GM12801 (cell line): ENCODE data around the gene KRT2.

Experiments used
- TF ChIP-seq, protein P1 (sequence below): IDR thresholded peaks from one replicate; pipeline ENCODE4 v1.5.1; 2011; ENCODE audit warnings: control low read depth; ENCODE audit not compliant: insufficient read length; ENCODE audit errors: extremely low read depth

The KRT2 gene

DNA sequence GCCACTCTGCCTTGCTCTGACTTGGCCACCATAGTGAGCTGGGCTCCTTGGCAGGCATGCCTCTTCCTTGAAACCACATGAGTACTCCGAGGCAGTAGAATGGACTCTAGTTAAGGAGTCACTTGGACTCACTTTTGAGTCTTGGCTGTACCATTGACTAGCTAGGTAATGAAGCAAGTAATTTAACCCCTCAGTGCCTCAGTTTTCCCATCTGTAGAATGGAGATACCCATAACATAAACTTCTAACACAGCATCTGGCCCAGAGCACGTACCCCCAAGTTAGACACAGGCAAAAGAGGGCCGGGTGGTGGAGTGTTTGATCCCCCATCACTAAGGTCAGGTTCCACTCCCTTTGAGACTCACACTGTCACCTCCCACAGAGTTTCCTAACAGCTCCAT, 43.0 kb upstream of the KRT2 start:
- TF ChIP-seq, protein P1, sequence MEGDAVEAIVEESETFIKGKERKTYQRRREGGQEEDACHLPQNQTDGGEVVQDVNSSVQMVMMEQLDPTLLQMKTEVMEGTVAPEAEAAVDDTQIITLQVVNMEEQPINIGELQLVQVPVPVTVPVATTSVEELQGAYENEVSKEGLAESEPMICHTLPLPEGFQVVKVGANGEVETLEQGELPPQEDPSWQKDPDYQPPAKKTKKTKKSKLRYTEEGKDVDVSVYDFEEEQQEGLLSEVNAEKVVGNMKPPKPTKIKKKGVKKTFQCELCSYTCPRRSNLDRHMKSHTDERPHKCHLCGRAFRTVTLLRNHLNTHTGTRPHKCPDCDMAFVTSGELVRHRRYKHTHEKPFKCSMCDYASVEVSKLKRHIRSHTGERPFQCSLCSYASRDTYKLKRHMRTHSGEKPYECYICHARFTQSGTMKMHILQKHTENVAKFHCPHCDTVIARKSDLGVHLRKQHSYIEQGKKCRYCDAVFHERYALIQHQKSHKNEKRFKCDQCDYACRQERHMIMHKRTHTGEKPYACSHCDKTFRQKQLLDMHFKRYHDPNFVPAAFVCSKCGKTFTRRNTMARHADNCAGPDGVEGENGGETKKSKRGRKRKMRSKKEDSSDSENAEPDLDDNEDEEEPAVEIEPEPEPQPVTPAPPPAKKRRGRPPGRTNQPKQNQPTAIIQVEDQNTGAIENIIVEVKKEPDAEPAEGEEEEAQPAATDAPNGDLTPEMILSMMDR, result no peak

DNA sequence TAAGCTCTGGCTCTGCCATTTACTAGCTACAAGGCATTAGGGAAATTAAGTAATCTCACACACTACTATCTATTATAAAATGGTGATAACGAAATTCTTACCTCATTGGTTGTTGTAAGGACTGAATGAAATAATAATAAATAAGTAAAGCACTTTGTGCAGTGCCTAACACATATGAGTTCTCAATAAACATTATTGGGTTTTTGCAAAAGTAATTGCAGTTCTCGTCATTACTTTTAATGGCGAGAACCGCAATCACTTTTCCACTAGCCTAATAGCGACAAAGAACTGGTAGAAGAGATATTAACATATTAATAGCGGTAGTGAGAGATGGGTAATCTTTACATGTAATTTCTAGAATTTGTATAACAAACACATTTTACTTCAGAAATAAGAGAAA, 42.1 kb upstream of the KRT2 start:
- TF ChIP-seq, protein P1, result no peak

DNA sequence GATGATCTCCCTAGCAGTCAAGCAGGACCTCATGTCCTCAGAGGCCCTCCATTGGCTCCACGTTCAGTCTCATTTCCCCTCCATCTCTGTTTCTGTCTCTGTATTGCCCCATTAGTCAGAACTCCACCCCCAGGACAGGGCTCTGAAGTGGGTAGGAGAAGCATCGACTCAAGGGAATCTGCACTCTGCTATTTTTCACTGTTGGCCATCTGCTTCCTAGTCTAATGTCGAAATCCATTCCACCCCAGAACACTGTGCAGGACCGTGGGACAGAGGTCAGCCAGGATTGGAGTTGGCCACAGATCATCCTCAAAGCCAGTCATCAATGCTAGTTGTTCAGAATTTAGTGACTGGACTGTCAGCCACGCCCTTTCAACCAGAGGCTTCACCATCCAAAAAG, 41.2 kb upstream of the KRT2 start:
- TF ChIP-seq, protein P1, result no peak

DNA sequence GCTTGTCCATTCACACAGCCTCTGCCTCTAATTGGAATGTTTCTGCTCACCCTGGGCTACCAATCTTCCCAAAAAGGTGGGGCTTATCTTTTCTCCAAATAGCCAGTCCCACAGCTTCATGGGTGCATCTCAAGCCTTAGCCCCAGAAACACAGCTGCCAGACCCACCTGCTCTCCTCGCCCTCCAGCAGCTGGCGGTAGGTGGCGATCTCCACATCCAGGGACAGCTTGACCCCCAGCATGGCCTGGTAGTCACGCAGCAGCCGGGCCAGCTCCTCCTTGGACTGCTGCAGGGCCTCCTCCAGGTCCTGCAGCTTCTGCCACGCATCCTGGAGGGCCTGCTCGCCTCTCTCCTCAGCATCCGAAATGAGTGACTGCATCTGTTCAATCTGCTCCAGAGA, 40.2 kb upstream of the KRT2 start:
- TF ChIP-seq, protein P1, result no peak

DNA sequence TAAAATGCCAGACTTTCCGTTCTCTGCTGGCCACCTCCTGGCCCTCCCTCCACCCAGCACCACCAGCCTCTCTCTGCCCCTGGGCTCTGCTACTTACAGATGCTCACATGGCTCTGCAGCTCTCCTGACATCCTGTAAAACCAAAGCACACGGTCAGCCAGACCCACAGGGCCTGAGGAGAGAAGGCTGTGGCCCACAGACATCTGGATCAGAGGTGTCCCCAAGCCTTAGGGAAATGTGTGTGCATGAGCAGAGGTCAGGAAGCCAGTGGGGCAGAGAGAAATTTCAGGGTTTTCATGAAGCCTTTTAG, 39.8 kb upstream of the KRT2 start:
- TF ChIP-seq, protein P1, result no peak

DNA sequence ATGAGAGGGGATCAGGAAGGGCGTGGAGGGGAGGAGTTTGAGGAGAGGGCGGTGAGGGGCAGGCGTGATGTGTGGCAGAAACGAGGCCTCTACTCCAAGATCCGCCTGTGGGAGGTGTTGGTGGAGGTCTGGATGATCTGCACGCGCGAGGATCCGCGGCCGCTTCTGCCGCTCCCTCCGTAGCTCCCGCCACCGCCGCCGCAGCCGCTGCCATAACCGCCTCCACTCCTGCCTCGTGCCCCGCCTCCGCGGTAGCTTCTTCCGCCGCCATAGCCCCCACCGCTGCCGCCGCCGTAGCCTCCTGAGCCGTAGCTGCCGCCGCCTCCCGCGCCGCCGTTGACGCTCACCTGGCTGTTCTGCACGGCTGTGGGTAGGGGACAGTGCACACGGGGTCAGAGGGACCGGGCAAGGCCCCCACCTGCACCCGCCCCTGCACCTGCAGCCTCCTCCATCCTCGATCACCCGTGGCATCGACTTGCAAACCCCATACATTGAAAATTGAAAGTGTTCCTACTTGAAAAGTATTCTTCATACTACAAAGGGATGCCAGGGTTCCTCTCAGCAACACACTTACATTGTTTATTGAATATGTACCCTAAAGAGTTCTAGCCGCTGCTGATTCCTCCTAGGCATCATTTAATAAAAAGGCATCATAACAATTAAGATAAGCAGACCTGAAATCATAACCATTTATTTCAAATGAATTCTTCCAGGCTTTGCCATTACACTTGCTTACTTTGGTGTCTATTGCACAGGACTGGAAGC, 39.2 kb upstream of the KRT2 start:
- TF ChIP-seq, protein P1, result no peak

DNA sequence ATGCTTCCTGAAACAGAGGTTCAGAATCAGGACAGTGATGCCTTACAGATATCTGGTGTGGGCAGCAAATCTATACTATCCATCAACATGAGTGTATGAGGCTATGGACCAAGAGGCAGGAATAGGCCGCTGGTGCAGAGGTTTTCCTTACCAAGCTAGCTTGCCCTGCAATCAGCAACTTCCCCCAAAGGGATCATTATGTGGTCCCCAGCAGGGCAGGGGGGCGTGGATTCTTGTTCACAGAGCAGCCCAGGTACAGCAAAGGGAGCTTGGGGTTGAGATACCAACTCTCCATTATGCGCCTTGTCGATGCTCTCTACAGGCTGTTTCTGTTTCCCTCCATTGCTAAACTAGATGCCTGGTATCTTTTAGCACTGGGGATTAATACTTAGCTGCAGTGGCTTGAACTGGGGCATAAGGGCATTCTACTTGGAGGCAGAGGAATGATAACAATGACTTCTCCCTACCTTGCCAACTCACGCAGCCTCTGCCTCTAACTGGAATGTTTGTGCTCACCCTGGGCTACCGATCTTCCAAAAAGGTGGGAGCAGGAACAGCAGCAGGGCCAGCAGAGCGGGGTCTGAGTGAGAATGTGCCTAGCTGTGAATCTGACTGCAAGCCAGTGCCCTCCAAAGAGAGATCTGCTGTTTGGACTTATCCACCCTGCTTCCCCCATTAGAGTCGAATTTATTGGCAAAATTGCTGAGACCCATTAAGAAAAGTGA, 38.5 kb upstream of the KRT2 start:
- TF ChIP-seq, protein P1, result no peak
